Hindlimb muscle (tissue), 1 donor: ENCODE data around the gene CRPPA. TPM values are rescaled to one million over a fixed set of nuclear protein-coding genes. Genes with fewer than 3 reads are reported as not detected.
"Not testable (repeated sequence)": the region's sequence is repeated elsewhere in the genome, so short reads cannot be mapped to it uniquely, and the experiment has no call there.

Experiments
- DNase-seq: peaks from one replicate; pipeline ENCODE4 v3.0.0-alpha.2; 2013
- polyA plus RNA-seq: library from polyadenylated mRNA; unstranded; fragments of 120-200 nt; gene quantifications from one replicate; pipeline ENCODE4 v1.2.1, GENCODE V29; 2013; ENCODE audit not compliant: insufficient read length

The CRPPA gene
- polyA plus RNA-seq: 4.4 TPM

DNA sequence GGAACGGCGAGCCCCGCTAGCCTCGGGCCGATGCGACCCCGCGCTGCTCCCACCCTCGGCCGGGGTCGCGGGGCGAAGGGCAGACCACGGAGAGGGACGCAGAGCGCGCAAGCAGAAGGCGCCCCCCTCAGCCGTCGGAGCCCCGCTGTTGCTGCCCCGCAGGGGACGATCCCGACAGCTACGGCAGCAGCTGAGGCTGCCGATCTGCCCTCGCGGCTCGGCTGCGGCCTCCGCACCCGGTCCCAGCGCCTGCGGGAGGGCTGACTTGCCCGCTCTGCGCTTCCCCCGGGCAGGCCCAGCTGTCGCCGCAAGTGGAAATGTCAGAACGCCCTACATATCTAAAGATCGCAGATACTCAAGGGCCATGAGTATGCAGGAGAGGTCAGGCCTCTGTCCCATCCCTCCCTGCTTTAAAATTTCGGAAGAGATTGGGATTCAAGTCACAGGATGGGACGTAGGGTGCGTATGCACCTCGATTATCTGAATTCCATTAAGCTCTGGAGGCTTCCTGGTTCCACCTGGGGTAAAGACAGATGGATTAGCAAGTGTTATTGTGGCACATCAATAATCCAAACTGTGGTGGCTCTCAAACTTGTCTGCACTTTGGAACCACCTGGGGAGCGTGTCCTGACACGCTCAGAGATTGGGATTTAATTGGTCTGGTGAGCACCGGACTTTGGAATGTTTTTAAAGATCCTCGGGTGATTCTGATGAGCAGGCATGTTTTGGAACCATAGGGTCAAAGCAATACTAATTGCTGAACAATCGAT lies at the start of gene CRPPA:
Gene CRPPA (minus strand): TSS at position 206 of the 770 bp plus-strand sequence. CDS start 216 bp downstream, outside the sequence.
- DNase-seq: peak; percentile 59

- peak; percentile 80 for DNase-seq
Observed at GRCh38 chr7:16465469-16466361, 44.4 kb upstream of the CRPPA start, which contains the start of gene SOSTDC1. Gene SOSTDC1, minus strand, starts transcription at chr7:16465738. Its CDS starts 70 bp downstream, at chr7:16465668.

- no peak for DNase-seq
Observed at GRCh38 chr7:16463949-16464715, 42.8 kb upstream of the CRPPA start.

DNA sequence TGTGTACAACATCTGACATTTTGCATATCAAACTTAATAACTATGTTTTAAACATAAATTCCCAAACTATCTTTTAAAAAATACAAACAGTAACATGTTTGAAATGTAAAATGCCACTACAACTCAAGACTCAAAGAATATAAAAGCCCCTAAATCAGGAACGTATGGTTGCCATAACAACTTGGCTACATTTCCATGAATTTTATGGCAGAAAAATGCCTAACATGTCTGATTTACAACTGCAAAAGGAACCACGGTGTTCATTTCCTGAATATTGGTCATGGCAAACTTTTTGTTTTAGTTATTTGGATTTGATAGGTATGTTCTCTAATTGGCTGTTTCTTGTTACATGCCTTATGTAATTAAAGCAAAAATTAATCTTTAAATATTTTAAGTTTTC lies 42.2 kb upstream of the CRPPA start:
- DNase-seq: peak; percentile 29

GRCh38 chr7:16462431-16462889 lies 41.1 kb upstream of the CRPPA start:
- peak; percentile 54 for DNase-seq

GRCh38 chr7:16460789-16461493 lies 39.6 kb upstream of the CRPPA start:
- DNase-seq: no peak

DNA sequence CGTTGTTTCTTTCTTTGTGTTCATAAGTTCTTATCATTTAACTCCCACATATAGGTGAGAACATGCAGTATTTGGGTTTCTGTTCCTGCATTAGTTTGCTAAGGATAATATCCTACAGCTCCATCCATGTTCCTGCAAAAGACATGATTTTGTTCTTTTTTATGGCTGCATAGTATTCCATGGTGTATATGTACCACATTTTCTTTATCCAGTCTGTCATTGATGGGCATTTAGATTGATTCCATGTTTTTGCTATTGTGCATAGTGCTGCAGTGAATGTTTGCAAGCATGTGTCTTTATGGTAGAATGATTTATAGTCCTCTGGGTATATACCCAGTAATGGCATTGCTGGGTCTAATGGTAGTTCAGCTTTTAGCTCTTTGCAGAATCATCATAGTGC lies 35.0 kb upstream of the CRPPA start:
- not testable (repeated sequence) for DNase-seq

DNA sequence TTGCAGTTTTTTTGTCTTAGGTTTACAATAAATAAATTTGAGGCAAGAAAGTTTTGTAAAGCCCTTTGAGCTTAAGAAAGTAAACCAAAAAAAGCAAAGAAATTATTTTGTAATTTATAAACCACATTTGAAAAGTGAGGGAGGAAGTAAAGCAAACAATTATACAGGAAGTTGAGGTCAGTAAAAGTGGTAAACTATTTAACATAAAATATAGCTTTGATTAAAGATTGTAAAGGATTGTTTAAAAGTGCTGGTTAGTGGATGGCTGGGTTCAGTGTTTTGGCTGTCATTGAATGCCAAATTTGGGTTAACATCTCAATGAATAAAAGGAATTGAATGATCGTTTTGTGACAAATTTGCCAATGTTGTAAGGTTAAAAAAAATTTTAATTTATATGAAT lies 34.3 kb upstream of the CRPPA start:
- no peak for DNase-seq

GRCh38 chr7:16450366-16450765 lies 29.0 kb upstream of the CRPPA start:
- DNase-seq: no peak

- no peak for DNase-seq
Observed at GRCh38 chr7:16447876-16448275, 26.5 kb upstream of the CRPPA start.

GRCh38 chr7:16446508-16446907 lies 25.2 kb upstream of the CRPPA start:
- DNase-seq: no peak

DNA sequence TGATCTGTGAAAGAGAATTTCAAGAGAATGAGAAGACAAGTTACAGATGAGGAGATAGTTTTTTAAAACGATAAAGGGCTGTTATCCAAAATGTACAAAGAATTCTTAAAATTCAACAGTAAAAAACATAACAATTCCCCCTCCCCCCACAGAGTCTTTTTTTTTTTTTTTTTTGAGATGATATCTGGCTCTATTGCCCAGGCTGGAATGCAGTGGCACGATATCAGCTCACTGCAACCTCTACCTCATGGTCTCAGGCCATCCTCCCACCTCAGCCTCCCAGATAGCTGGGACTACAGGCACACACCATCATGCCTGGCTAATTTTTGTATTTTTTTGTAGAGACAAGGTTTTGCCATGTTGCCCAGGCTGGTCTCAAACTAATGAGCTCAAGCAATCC lies 22.5 kb upstream of the CRPPA start:
- not testable (repeated sequence) for DNase-seq

GRCh38 chr7:16438988-16439387 lies 17.6 kb upstream of the CRPPA start:
- DNase-seq: no peak

DNA sequence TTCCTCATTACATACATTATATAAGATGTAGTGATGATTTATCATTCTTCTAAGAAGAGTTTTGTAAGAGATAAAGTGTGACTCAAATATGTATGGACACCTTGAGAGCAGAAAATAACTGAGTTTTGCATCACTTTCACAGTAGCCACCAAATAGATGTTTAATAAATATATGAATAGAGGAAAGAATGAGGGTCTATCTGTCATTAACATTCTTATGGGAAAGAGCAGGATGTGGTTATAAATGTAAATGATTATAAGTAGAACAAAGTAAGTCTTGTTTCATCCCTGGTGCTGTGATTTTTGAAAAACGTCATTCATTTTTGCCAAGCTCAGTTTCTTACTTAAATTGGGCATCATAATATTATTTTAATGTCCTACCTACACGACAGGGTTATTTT lies 15.0 kb upstream of the CRPPA start:
- no peak for DNase-seq

DNA sequence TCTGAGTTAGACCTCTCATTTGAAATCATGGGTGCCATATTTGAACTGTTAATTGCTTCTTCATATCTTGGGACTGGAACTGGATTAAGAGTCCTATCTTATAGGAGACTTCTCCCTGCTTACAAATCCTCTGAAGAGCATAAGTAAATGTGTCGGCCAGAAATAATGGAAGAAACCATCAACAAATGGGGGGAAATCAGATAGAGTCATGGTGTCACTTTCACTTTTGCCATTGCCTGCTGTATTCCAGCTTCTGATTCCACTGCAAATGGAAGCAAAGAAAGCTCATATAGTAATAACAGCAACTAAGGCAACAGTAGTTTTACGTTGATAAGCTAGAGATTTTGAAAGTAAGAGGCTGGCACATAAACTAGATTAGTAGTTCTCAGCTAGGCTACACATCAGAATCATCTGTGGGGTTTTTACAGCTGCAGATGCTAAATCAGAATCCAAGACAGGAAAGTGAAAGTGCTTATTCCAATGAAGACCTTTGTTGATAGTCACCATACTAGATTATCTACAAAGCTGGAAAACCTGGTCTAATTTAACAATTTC lies 12.3 kb upstream of the CRPPA start:
- DNase-seq: no peak

- no peak for DNase-seq
Observed at GRCh38 chr7:16432425-16432731, 11.0 kb upstream of the CRPPA start.

GRCh38 chr7:16431646-16432424 lies 10.5 kb upstream of the CRPPA start:
- DNase-seq: no peak

DNA sequence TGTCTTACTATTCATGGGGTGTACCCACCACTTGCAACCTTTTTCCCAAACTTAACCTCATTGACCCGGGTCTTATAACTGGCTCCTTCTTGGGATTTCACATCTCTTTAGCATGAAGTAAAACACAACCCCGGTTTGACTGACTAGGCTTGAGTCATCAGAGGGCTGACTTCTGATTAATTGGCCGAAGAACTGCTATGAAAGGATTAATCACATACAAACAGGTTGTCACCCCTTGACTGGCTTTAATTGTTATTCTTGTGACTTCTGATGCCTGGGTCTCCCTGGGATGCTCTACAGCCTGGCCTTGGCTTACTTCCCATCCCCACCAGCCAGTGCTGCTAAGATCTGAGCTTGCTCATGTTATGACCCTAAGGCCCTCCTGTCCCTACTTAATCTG lies 8.8 kb upstream of the CRPPA start:
- no peak for DNase-seq

- DNase-seq: no peak
Observed at GRCh38 chr7:16428672-16429071, 7.3 kb upstream of the CRPPA start.

- no peak for DNase-seq
Observed at GRCh38 chr7:16428182-16428581, 6.8 kb upstream of the CRPPA start.

DNA sequence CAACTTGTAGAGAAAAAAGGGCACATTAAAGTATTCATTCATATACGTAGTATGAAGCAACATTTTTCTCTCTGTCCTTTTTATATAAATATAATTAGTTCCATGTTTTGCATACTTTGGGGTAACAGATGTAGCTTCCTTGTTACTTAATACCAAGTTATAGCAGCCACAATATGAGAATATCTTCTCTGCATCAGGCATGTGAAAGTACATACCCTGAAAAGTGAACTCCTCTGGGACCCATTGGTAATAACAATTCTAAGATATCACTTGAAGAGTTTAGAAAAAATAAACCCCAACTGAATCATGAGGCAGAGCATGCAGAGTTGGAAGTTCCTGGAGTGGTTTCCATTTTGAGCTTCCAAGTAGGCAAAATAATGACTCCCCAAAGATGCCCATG lies 2.4 kb upstream of the CRPPA start:
- DNase-seq: no peak
